ENCODE results near the gene SYNDIG1. TPM values are rescaled to one million over a fixed set of nuclear protein-coding genes. Genes with fewer than 3 reads are reported as not detected.

SYNDIG1 gene
- total RNA-seq, 2 experiments from 2014 or later, result not detected

- Histone ChIP-seq H2AFZ (ENCODE audit: low read length) (no peak overlapping the region), H3K79me2 (ENCODE audit: insufficient read depth, low read depth, low read length) (no peaks in the 10 kb centered on the region), H3K36me3 (ENCODE audit: insufficient read depth, low read length) (no peaks in the 10 kb centered on the region), H3K4me1 (ENCODE audit: insufficient read depth, low read length, poor library complexity, severe bottlenecking) (no peaks in the 10 kb centered on the region), H4K20me1 (ENCODE audit: insufficient read depth, low read length) (no peaks in the 10 kb centered on the region), H3K4me2 (ENCODE audit: low read length) (no peak overlapping the region), H3K27ac (ENCODE audit: low read depth, low read length, poor library complexity, severe bottlenecking) (no peak overlapping the region), H3K9me3 (ENCODE audit: low read length) (0 out of 2 replicates have a peak, but pooled peaks cover 4% of the 10 kb centered on the region), H3K9me2 (ENCODE audit: insufficient read depth, low read length) (no peaks in the 10 kb centered on the region), H3K4me3 (ENCODE audit: low read depth, low read length, poor library complexity, severe bottlenecking) (no peak overlapping the region)
- CTCF ChIA-PET (ENCODE audit: unreplicated experiment), result interaction anchor here (0.6 kb wide), 1 partner anchor 1549 kb away, joined by 4 read pairs; no protein-coding TSS in a partner anchor
- POLR2A ChIA-PET, result no interaction called here
- no peak for DNase-seq (ENCODE audit: low spot score)
- intact Hi-C loops (cut with micrococcal nuclease; ENCODE audit: unreplicated experiment), result no loop called here
- BruUV-seq (replicated peaks), result no TSS peak
- TF ChIP-seq EZH2phosphoT487 (IDR thresholded peaks at IDR 0.05; ENCODE audit: borderline replicate concordance, low read depth, low read length) (no peak), CTCF (conservative IDR thresholded peaks at IDR 0.05; ENCODE audit: low read length) (no peak)
These were observed 223.2 kb downstream of the SYNDIG1 start for GRCh38 chr20:24692446-24693200.

GRCh38 chr20:24693466-24694156 is 224.2 kb downstream of the SYNDIG1 start:
- ChIA-PET CTCF (ENCODE audit: unreplicated experiment) (interaction anchor here (0.6 kb wide), 1 partner anchor 1550 kb away, joined by 4 read pairs; no protein-coding TSS in a partner anchor), POLR2A (interaction anchor here (0.6 kb wide), 1 partner anchor 13 kb away, joined by 6 read pairs; no protein-coding TSS in a partner anchor)
- no peaks in the 10 kb centered on the region for H3K9me2 ChIP-seq (ENCODE audit: insufficient read depth, low read length)
- no peak for TF ChIP-seq CTCF (conservative IDR thresholded peaks at IDR 0.05; ENCODE audit: low read length)
- H3K79me2 ChIP-seq (ENCODE audit: insufficient read depth, low read depth, low read length), result no peaks in the 10 kb centered on the region
- no TSS peak for BruUV-seq (replicated peaks)
- intact Hi-C loops (cut with micrococcal nuclease; ENCODE audit: unreplicated experiment), result no loop called here
- no peak overlapping the region for H2AFZ ChIP-seq (ENCODE audit: low read length)
- H3K27ac ChIP-seq (ENCODE audit: low read depth, low read length, poor library complexity, severe bottlenecking), result no peak overlapping the region
- no peaks in the 10 kb centered on the region for H3K36me3 ChIP-seq (ENCODE audit: insufficient read depth, low read length)
- H3K4me1 ChIP-seq (ENCODE audit: insufficient read depth, low read length, poor library complexity, severe bottlenecking), result no peaks in the 10 kb centered on the region
- no peaks in the 10 kb centered on the region for H4K20me1 ChIP-seq (ENCODE audit: insufficient read depth, low read length)
- no peak overlapping the region for H3K4me3 ChIP-seq (ENCODE audit: low read depth, low read length, poor library complexity, severe bottlenecking)
- no peak overlapping the region for H3K4me2 ChIP-seq (ENCODE audit: low read length)
- no peaks in the 10 kb centered on the region for H3K9me3 ChIP-seq (ENCODE audit: low read length)
- DNase-seq (ENCODE audit: low spot score), result no peak
